Measurements from ENCODE around the gene COPS2. TPM values are rescaled to one million over a fixed set of nuclear protein-coding genes. Genes with fewer than 3 reads are reported as not detected.
"Not testable (repeated sequence)": the region's sequence is repeated elsewhere in the genome, so short reads cannot be mapped to it uniquely, and the experiment has no call there.

Gene COPS2
- total RNA-seq, 2 donors from 2014 or later: 57.1 to 60.9 TPM

- peaks cover 12% of the 10 kb centered on the region for H3K36me3 ChIP-seq (ENCODE audit: control insufficient read depth, insufficient read depth, low read length)
- WGBS, 2 experiments (ENCODE audit: insufficient coverage in 1 of 2, insufficient read length in 1 of 2): 80 to 87% methylated on average over 1 of the region's 1 CpG
- H3K27me3 ChIP-seq (ENCODE audit: control insufficient read depth, insufficient read depth, low read length, poor library complexity, severe bottlenecking): no peaks in the 10 kb centered on the region
- H3K27ac ChIP-seq (ENCODE audit: low read depth, low read length): no peak overlapping the region
- H3K9ac ChIP-seq (ENCODE audit: extremely low read depth, low read length, poor library complexity, severe bottlenecking): no peak overlapping the region
- Mint-ChIP-seq H3K27me3 (ENCODE audit: insufficient read depth) (no peaks in the 10 kb centered on the region), H3K27ac (no peak overlapping the region), H3K36me3 (ENCODE audit: low read depth) (peaks cover 25% of the 10 kb centered on the region), H3K4me1 (peaks cover 1% of the 10 kb centered on the region), H3K9me3 (peaks cover 22% of the 10 kb centered on the region), H3K4me3 (no peak overlapping the region)
- no peak overlapping the region for H3K4me3 ChIP-seq (ENCODE audit: low read length)
- DNase-seq: no peak
- no peaks in the 10 kb centered on the region for H3K4me1 ChIP-seq (ENCODE audit: control insufficient read depth, insufficient read depth, low read length)
- H3K9me3 ChIP-seq (ENCODE audit: control insufficient read depth, low read length): peaks cover 16% of the 10 kb centered on the region
- TF ChIP-seq CTCF (conservative IDR thresholded peaks at IDR 0.05): no peak
Observed at GRCh38 chr15:49179433-49180190, 24.2 kb upstream of the COPS2 start.

GRCh38 chr15:49178497-49178896 lies 23.1 kb upstream of the COPS2 start:
- H3K9me3 ChIP-seq (ENCODE audit: control insufficient read depth, low read length): peaks cover 17% of the 10 kb centered on the region
- TF ChIP-seq CTCF (conservative IDR thresholded peaks at IDR 0.05): no peak
- no peak overlapping the region for H3K9ac ChIP-seq (ENCODE audit: extremely low read depth, low read length, poor library complexity, severe bottlenecking)
- Mint-ChIP-seq H3K4me3 (no peak overlapping the region), H3K36me3 (ENCODE audit: low read depth) (peaks cover 26% of the 10 kb centered on the region), H3K27me3 (ENCODE audit: insufficient read depth) (no peaks in the 10 kb centered on the region), H3K27ac (no peak overlapping the region), H3K9me3 (peaks cover 23% of the 10 kb centered on the region), H3K4me1 (no peaks in the 10 kb centered on the region)
- no peaks in the 10 kb centered on the region for H3K27me3 ChIP-seq (ENCODE audit: control insufficient read depth, insufficient read depth, low read length, poor library complexity, severe bottlenecking)
- H3K4me1 ChIP-seq (ENCODE audit: control insufficient read depth, insufficient read depth, low read length): no peaks in the 10 kb centered on the region
- 87 to 97% methylated on average over 5 to 6 of the region's 7 CpGs for WGBS, 2 experiments (ENCODE audit: insufficient coverage in 1 of 2, insufficient read length in 1 of 2)
- DNase-seq: no peak
- H3K36me3 ChIP-seq (ENCODE audit: control insufficient read depth, insufficient read depth, low read length): peaks cover 12% of the 10 kb centered on the region
- no peak overlapping the region for H3K27ac ChIP-seq (ENCODE audit: low read depth, low read length)
- no peak overlapping the region for H3K4me3 ChIP-seq (ENCODE audit: low read length)

GRCh38 chr15:49175582-49176397 lies 20.4 kb upstream of the COPS2 start:
- H3K27ac ChIP-seq (ENCODE audit: low read depth, low read length); DNase-seq; H3K4me1 ChIP-seq (ENCODE audit: control insufficient read depth, insufficient read depth, low read length); H3K27me3 Mint-ChIP-seq (ENCODE audit: insufficient read depth); H3K4me1 Mint-ChIP-seq; H3K9ac ChIP-seq (ENCODE audit: extremely low read depth, low read length, poor library complexity, severe bottlenecking); H3K27me3 ChIP-seq (ENCODE audit: control insufficient read depth, insufficient read depth, low read length, poor library complexity, severe bottlenecking); H3K4me3 Mint-ChIP-seq; H3K27ac Mint-ChIP-seq; H3K4me3 ChIP-seq (ENCODE audit: low read length): not testable (repeated sequence)
- H3K9me3 Mint-ChIP-seq: peaks cover 19% of the 10 kb centered on the region
- H3K36me3 Mint-ChIP-seq (ENCODE audit: low read depth): peaks cover 22% of the 10 kb centered on the region
- 94 to 100% methylated on average over 1 to 5 of the region's 6 CpGs for WGBS, 2 experiments (ENCODE audit: insufficient coverage in 1 of 2, insufficient read length in 1 of 2)
- Histone ChIP-seq H3K9me3 (ENCODE audit: control insufficient read depth, low read length) (peaks cover 17% of the 10 kb centered on the region), H3K36me3 (ENCODE audit: control insufficient read depth, insufficient read depth, low read length) (peaks cover 12% of the 10 kb centered on the region)
